SK-N-SH treated with all-trans-retinoic acid at 6 μM for 48 hours (cell line): Measurements from ENCODE around the gene ORM2.

Experiments used
- ATAC-seq: fragments of 200-7000 bp; cut with Tn5 transposase; 3 replicates; pipeline ENCODE4 v1.9.1; 2020; ENCODE audit warnings: mild to moderate bottlenecking, moderate library complexity
- ARNTL ChIP-seq: fragments of 450-650 bp; formaldehyde crosslinking; IDR thresholded peaks from 2 replicates; pipeline ENCODE4 v1.5.0; 2020; ENCODE audit warnings: low read depth, mild to moderate bottlenecking, moderate library complexity, borderline replicate concordance
- BACH2 ChIP-seq: fragments of 250-450 bp; sonication (Bioruptor Pico); IDR thresholded peaks from 2 replicates; pipeline ENCODE4 v1.9.0; 2021; ENCODE audit warnings: mild to moderate bottlenecking, borderline replicate concordance
- CSDC2 ChIP-seq: fragments of 250-450 bp; sonication (Bioruptor Pico); IDR thresholded peaks from 2 replicates; pipeline ENCODE4 v1.5.0; 2020; ENCODE audit warnings: mild to moderate bottlenecking, moderate library complexity
- ESRRG ChIP-seq: fragments of 250-450 bp; sonication (Bioruptor Pico); IDR thresholded peaks from 2 replicates; pipeline ENCODE4 v1.6.1; 2021; ENCODE audit warnings: mild to moderate bottlenecking
- GLIS3 ChIP-seq: fragments of 250-450 bp; sonication (Bioruptor Pico); IDR thresholded peaks from 2 replicates; pipeline ENCODE4 v1.5.0; 2020; ENCODE audit warnings: mild to moderate bottlenecking, moderate library complexity
- ISL1 ChIP-seq: fragments of 250-450 bp; sonication (Bioruptor Pico); IDR thresholded peaks from 2 replicates; pipeline ENCODE4 v2.1.2; 2022; ENCODE audit warnings: mild to moderate bottlenecking, moderate library complexity
- OSR1 ChIP-seq: fragments of 250-450 bp; sonication (Bioruptor Pico); IDR thresholded peaks from 2 replicates; pipeline ENCODE4 v1.8.0; 2022; ENCODE audit warnings: moderate library complexity, mild to moderate bottlenecking, inconsistent platforms
- PPARA ChIP-seq: fragments of 250-450 bp; sonication (Bioruptor Pico); IDR thresholded peaks from 2 replicates; pipeline ENCODE4 v1.5.0; 2020; ENCODE audit warnings: mild to moderate bottlenecking, borderline replicate concordance
- SNAI2 ChIP-seq: fragments of 250-450 bp; sonication (Bioruptor Pico); IDR thresholded peaks from 2 replicates; pipeline ENCODE4 v1.5.0; 2020; ENCODE audit warnings: mild to moderate bottlenecking, moderate library complexity
- TCF4 ChIP-seq: fragments of 250-450 bp; sonication (Bioruptor Pico); IDR thresholded peaks from 2 replicates; pipeline ENCODE4 v1.8.0; 2021; ENCODE audit warnings: mild to moderate bottlenecking, moderate library complexity, borderline replicate concordance
- TOX ChIP-seq: fragments of 250-450 bp; sonication (Bioruptor Pico); IDR thresholded peaks from 2 replicates; pipeline ENCODE4 v1.8.0; 2021; ENCODE audit warnings: mild to moderate bottlenecking, moderate library complexity, borderline replicate concordance
- ZC3H10 ChIP-seq: fragments of 250-450 bp; sonication (Bioruptor Pico); IDR thresholded peaks from 2 replicates; pipeline ENCODE4 v1.5.1; 2021; ENCODE audit warnings: mild to moderate bottlenecking, moderate library complexity
- ZFP3 ChIP-seq: fragments of 250-450 bp; sonication (Bioruptor Pico); IDR thresholded peaks from 2 replicates; pipeline ENCODE4 v1.5.0; 2020; ENCODE audit warnings: mild to moderate bottlenecking, moderate library complexity
- ZFP30 ChIP-seq: fragments of 450-650 bp; formaldehyde crosslinking; IDR thresholded peaks from 2 replicates; pipeline ENCODE4 v1.5.0; 2022; ENCODE audit warnings: mild to moderate bottlenecking, moderate library complexity
- ZNF565 ChIP-seq: fragments of 450-650 bp; formaldehyde crosslinking; conservative IDR thresholded peaks from 2 replicates; pipeline ENCODE4 v1.5.0; 2020; ENCODE audit warnings: low read depth, mild to moderate bottlenecking, moderate library complexity
- ZNF70 ChIP-seq: fragments of 450-650 bp; formaldehyde crosslinking; IDR thresholded peaks from 2 replicates; pipeline ENCODE4 v1.5.0; 2020; ENCODE audit warnings: mild to moderate bottlenecking, moderate library complexity
- ZNF8 ChIP-seq: fragments of 450-650 bp; formaldehyde crosslinking; IDR thresholded peaks from 2 replicates; pipeline ENCODE4 v1.5.0; 2020; ENCODE audit warnings: mild to moderate bottlenecking, moderate library complexity
- TF ChIP-seq, protein P1 (sequence below): fragments of 250-450 bp; sonication (Bioruptor Pico); IDR thresholded peaks from 2 replicates; pipeline ENCODE4 v1.8.0; 2021; ENCODE audit warnings: low read depth, mild to moderate bottlenecking, moderate library complexity, borderline replicate concordance
- TF ChIP-seq, protein P2 (sequence below): fragments of 250-450 bp; sonication (Bioruptor Pico); IDR thresholded peaks from 2 replicates; pipeline ENCODE4 v1.8.0; 2020; ENCODE audit warnings: mild to moderate bottlenecking, moderate library complexity, borderline replicate concordance
- TF ChIP-seq, protein P3 (sequence below): fragments of 250-450 bp; sonication (Bioruptor Pico); IDR thresholded peaks from 2 replicates; pipeline ENCODE4 v1.5.1; 2020; ENCODE audit warnings: low read depth, mild to moderate bottlenecking, moderate library complexity
- TF ChIP-seq, protein P4 (sequence below): fragments of 250-450 bp; sonication (Bioruptor Pico); IDR thresholded peaks from 2 replicates; pipeline ENCODE4 v1.5.0; 2020; ENCODE audit warnings: mild to moderate bottlenecking, moderate library complexity

The ORM2 gene

DNA sequence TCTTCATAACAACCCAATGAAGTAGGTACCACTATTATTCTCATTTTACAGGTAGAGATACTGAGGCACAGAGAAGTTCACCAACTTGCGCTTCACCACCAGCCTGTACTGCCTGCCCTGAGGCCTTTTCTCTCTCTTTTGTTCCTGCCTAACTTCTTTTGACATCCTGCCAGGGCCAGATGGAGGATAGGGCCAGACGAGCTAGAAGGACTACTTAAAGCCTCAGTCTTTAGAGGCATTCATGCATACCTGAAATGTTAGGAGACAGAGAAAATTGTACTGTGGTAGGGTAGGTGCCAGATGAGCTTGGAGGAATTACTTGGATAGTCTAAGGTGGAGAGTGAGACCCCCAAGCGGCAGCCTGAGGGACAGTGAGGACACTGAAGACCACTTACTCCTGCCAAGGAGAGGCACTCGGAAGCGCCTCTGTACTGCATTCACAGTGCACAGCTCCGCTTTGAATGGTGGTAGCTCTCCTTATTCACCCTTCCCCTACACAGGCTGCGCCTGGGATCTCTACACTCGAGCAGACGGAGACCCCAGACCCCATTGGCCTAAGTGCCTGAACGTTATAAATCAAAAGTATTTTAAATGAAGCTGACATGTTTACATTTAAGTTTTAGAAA lies 13.0 kb upstream of the ORM2 start:
- no peak for ATAC-seq
- TF ChIP-seq CSDC2 (CRISPR knock-in tag) (no peak), BACH2 (CRISPR knock-in tag) (no peak), ZNF565 (CRISPR knock-in tag) (no peak), ZNF70 (CRISPR knock-in tag) (no peak), ESRRG (CRISPR knock-in tag) (no peak), PPARA (CRISPR knock-in tag) (no peak), ZFP3 (no peak), TCF4 (CRISPR knock-in tag) (no peak), OSR1 (no peak), GLIS3 (CRISPR knock-in tag) (no peak), ZC3H10 (CRISPR knock-in tag) (no peak), TOX (no peak), ARNTL (CRISPR knock-in tag) (no peak)
- TF ChIP-seq, protein P1, sequence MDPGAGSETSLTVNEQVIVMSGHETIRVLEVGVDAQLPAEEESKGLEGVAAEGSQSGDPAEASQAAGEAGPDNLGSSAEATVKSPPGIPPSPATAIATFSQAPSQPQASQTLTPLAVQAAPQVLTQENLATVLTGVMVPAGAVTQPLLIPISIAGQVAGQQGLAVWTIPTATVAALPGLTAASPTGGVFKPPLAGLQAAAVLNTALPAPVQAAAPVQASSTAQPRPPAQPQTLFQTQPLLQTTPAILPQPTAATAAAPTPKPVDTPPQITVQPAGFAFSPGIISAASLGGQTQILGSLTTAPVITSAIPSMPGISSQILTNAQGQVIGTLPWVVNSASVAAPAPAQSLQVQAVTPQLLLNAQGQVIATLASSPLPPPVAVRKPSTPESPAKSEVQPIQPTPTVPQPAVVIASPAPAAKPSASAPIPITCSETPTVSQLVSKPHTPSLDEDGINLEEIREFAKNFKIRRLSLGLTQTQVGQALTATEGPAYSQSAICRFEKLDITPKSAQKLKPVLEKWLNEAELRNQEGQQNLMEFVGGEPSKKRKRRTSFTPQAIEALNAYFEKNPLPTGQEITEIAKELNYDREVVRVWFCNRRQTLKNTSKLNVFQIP (CRISPR knock-in tag), result no peak
- TF ChIP-seq, protein P2, sequence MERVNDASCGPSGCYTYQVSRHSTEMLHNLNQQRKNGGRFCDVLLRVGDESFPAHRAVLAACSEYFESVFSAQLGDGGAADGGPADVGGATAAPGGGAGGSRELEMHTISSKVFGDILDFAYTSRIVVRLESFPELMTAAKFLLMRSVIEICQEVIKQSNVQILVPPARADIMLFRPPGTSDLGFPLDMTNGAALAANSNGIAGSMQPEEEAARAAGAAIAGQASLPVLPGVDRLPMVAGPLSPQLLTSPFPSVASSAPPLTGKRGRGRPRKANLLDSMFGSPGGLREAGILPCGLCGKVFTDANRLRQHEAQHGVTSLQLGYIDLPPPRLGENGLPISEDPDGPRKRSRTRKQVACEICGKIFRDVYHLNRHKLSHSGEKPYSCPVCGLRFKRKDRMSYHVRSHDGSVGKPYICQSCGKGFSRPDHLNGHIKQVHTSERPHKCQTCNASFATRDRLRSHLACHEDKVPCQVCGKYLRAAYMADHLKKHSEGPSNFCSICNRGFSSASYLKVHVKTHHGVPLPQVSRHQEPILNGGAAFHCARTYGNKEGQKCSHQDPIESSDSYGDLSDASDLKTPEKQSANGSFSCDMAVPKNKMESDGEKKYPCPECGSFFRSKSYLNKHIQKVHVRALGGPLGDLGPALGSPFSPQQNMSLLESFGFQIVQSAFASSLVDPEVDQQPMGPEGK, result no peak
- TF ChIP-seq, protein P3, sequence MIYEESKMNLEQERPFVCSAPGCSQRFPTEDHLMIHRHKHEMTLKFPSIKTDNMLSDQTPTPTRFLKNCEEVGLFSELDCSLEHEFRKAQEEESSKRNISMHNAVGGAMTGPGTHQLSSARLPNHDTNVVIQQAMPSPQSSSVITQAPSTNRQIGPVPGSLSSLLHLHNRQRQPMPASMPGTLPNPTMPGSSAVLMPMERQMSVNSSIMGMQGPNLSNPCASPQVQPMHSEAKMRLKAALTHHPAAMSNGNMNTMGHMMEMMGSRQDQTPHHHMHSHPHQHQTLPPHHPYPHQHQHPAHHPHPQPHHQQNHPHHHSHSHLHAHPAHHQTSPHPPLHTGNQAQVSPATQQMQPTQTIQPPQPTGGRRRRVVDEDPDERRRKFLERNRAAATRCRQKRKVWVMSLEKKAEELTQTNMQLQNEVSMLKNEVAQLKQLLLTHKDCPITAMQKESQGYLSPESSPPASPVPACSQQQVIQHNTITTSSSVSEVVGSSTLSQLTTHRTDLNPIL (CRISPR knock-in tag), result no peak

DNA sequence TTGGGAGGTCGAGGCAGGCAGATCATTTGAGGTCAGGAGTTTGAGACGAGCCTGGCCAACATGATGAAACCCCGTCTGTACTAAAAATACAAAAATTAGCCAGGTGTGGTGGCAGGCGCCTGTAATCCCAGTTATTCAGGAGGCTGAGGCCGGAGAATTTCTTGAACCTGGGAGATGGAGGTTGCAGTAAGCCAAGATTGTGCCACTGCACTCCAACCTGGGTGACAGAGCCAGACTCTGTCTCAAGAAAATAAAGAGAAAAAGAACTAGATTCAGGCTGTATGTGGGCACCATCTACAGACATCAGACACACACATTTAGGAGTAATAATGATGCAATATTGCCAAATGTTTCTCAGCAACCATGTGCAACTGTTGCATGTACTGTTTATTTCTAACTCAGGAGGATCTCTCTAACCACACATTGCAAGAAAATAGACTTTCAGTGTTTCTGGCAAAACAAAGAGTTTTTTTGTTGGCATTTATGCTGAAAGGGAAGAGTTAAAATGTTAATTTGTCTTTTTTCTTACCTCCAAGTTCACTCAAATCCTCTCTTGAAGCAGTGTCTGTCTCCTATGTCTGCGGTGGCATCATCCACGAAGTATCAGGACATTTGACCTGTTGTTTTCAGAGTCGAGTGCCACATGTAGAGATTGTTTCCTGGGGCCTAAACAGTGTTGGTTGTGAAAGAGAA lies 11.9 kb upstream of the ORM2 start:
- no peak for TF ChIP-seq ZC3H10 (CRISPR knock-in tag)
- no peak for TF ChIP-seq PPARA (CRISPR knock-in tag)
- no peak for TF ChIP-seq ZFP30 (CRISPR knock-in tag)
- TF ChIP-seq, protein P2, result no peak
- TF ChIP-seq GLIS3 (CRISPR knock-in tag), result no peak
- no peak for TF ChIP-seq ZNF70 (CRISPR knock-in tag)
- TF ChIP-seq SNAI2 (CRISPR knock-in tag), result no peak
- no peak for TF ChIP-seq ZNF8 (CRISPR knock-in tag)
- TF ChIP-seq ZFP3, result no peak
- TF ChIP-seq TCF4 (CRISPR knock-in tag), result no peak
- TF ChIP-seq OSR1, result no peak
- TF ChIP-seq ZNF565 (CRISPR knock-in tag), result no peak
- no peak for TF ChIP-seq ARNTL (CRISPR knock-in tag)
- no peak for TF ChIP-seq CSDC2 (CRISPR knock-in tag)
- TF ChIP-seq TOX, result no peak
- TF ChIP-seq, protein P4, sequence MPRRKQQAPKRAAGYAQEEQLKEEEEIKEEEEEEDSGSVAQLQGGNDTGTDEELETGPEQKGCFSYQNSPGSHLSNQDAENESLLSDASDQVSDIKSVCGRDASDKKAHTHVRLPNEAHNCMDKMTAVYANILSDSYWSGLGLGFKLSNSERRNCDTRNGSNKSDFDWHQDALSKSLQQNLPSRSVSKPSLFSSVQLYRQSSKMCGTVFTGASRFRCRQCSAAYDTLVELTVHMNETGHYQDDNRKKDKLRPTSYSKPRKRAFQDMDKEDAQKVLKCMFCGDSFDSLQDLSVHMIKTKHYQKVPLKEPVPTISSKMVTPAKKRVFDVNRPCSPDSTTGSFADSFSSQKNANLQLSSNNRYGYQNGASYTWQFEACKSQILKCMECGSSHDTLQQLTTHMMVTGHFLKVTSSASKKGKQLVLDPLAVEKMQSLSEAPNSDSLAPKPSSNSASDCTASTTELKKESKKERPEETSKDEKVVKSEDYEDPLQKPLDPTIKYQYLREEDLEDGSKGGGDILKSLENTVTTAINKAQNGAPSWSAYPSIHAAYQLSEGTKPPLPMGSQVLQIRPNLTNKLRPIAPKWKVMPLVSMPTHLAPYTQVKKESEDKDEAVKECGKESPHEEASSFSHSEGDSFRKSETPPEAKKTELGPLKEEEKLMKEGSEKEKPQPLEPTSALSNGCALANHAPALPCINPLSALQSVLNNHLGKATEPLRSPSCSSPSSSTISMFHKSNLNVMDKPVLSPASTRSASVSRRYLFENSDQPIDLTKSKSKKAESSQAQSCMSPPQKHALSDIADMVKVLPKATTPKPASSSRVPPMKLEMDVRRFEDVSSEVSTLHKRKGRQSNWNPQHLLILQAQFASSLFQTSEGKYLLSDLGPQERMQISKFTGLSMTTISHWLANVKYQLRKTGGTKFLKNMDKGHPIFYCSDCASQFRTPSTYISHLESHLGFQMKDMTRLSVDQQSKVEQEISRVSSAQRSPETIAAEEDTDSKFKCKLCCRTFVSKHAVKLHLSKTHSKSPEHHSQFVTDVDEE (CRISPR knock-in tag), result no peak
- TF ChIP-seq ISL1, result no peak
- TF ChIP-seq, protein P1 (CRISPR knock-in tag), result no peak
- TF ChIP-seq, protein P3 (CRISPR knock-in tag), result no peak
- TF ChIP-seq BACH2 (CRISPR knock-in tag), result no peak
- ATAC-seq, result no peak
